ENCODE measurements around the gene EDN1. TPM values are rescaled to one million over a fixed set of nuclear protein-coding genes. Genes with fewer than 3 reads are reported as not detected.

The EDN1 gene
- total RNA-seq, 2 donors from 2014 or later = 6.5 to 11.8 TPM

DNA sequence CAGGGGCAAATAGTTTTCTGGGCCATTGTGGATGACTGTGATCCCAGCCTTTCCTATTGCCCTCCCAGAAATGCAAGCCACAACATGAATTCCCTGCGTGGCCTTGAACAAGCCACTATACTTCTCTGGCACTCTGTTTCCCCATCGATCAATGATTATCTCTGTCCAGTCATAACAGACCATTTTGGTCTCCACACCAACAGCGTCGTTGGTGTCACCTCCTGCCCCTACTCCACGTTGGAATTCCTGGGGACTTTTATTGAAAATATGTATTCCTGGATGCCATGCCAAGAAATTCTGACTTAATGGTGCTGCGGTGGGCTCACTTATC lies 50.3 kb downstream of the EDN1 start:
- Histone ChIP-seq H3K27ac (no peak overlapping the region), H3K36me3 (no peaks in the 10 kb centered on the region), H3K27me3 (replicated peaks; ENCODE audit: insufficient read depth) (no peaks in the 10 kb centered on the region), H3K4me3 (no peak overlapping the region), H3K9me3 (no peaks in the 10 kb centered on the region), H3K4me1 (ENCODE audit: control insufficient read depth in 1 of 2, low read depth in 2 of 2) (peaks cover 18 to 20% of the 10 kb centered on the region in 2 donors)
- DNase-seq (ENCODE audit: low spot score) (no peak), ATAC-seq (ENCODE audit: insufficient number of reproducible peaks, low FRiP score, low read depth) (no peak)
- TF ChIP-seq, protein P1, sequence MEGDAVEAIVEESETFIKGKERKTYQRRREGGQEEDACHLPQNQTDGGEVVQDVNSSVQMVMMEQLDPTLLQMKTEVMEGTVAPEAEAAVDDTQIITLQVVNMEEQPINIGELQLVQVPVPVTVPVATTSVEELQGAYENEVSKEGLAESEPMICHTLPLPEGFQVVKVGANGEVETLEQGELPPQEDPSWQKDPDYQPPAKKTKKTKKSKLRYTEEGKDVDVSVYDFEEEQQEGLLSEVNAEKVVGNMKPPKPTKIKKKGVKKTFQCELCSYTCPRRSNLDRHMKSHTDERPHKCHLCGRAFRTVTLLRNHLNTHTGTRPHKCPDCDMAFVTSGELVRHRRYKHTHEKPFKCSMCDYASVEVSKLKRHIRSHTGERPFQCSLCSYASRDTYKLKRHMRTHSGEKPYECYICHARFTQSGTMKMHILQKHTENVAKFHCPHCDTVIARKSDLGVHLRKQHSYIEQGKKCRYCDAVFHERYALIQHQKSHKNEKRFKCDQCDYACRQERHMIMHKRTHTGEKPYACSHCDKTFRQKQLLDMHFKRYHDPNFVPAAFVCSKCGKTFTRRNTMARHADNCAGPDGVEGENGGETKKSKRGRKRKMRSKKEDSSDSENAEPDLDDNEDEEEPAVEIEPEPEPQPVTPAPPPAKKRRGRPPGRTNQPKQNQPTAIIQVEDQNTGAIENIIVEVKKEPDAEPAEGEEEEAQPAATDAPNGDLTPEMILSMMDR (IDR thresholded peaks at IDR 0.05) = no peak

DNA sequence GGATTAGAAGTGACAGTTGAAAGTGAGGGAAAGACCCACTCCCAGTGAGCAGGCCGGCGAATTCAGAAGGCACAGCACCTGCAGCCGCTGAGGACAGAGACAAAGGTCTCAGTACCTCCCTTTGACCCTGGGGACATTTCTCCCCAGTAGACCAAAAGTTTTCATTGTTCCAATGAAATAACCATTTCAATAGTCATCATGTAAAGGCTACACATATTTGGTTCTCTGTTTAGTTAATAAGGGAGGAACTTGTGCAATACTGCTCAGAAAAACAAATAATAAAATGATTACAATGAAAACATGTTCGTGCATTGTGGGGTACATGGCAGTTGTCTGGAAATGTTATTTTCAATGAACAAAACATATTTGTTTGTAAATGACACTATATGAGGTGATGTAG lies 52.5 kb downstream of the EDN1 start:
- H3K36me3 ChIP-seq = no peaks in the 10 kb centered on the region
- ATAC-seq (ENCODE audit: insufficient number of reproducible peaks, low FRiP score, low read depth) = no peak

DNA sequence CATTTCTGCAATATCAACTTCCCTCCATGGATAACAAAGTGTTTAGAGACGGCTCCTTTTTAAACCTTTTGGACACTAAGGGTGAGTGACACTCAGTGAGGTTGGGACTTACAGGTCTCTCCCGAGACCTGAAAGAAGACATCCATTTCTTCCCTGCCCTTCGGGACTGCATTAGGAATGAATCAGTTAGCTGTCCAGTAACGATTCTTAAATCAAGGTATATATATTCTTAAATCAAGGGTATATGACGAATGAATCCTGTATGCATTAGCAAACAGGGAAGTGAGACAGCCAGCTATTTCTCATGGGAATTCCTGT lies 52.9 kb downstream of the EDN1 start:
- no peaks in the 10 kb centered on the region for H3K36me3 ChIP-seq

More for the DNA sequence above, 52.5 kb downstream of the EDN1 start:
- Histone ChIP-seq H3K27me3 (replicated peaks; ENCODE audit: insufficient read depth) (no peaks in the 10 kb centered on the region), H3K4me3 (no peak overlapping the region), H3K27ac (no peak overlapping the region), H3K4me1 (ENCODE audit: control insufficient read depth in 1 of 2, low read depth in 2 of 2) (peaks cover 34 to 36% of the 10 kb centered on the region in 2 donors), H3K9me3 (no peaks in the 10 kb centered on the region)
- no peak for DNase-seq (ENCODE audit: low spot score)
- TF ChIP-seq, protein P1 (IDR thresholded peaks at IDR 0.05) = no peak

DNA sequence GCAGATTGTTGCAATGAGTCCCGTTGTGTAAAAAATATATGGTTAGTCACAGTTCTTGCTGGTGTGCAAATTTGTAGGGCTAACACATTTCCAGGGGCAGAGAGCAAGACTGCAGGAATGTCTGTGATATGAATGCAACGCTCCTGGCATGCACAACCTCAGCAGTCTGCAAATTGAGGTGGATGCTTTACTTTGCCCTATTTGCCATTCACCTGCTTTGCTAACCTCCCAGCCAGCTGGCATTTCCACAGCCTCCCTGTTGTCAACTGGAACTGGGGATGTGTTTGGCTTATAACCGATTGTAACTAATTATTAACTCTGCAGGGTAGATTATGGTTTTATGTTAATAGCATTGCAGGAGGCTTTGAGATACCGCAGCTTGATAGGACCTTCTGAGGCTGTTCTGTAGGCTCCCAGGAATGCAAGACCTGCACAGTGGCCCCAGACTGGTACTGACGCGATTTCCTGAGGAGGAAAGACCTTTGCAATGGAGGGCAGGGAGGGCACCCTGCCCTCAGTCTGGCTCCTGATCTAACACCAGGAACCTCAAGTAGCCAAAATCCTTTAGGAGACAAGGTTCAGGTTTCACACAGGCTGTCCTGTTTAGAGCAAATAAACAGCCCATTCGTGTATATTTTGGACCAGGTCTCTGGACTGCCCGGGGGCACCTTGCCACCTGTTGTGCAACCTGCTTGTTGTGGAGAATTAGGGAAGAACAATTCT lies 53.4 kb downstream of the EDN1 start:
- ATAC-seq (ENCODE audit: insufficient number of reproducible peaks, low FRiP score, low read depth) (no peak), DNase-seq (ENCODE audit: low spot score) (no peak)
- peaks cover 35 to 46% of the 10 kb centered on the region in 2 donors for H3K4me1 ChIP-seq (ENCODE audit: control insufficient read depth in 1 of 2, low read depth in 2 of 2)
- H3K4me3 ChIP-seq = no peak overlapping the region
- TF ChIP-seq, protein P1 (IDR thresholded peaks at IDR 0.05) = no peak
- no peaks in the 10 kb centered on the region for H3K36me3 ChIP-seq
- H3K9me3 ChIP-seq = no peaks in the 10 kb centered on the region
- H3K27me3 ChIP-seq (replicated peaks; ENCODE audit: insufficient read depth) = no peaks in the 10 kb centered on the region
- peak overlapping the region in 1 of 2 donors; percentile 95 for H3K27ac ChIP-seq

More for the DNA sequence above, 52.9 kb downstream of the EDN1 start:
- ATAC-seq (ENCODE audit: insufficient number of reproducible peaks, low FRiP score, low read depth) (no peak), DNase-seq (ENCODE audit: low spot score) (no peak)
- Histone ChIP-seq H3K27me3 (replicated peaks; ENCODE audit: insufficient read depth) (no peaks in the 10 kb centered on the region), H3K9me3 (no peaks in the 10 kb centered on the region), H3K4me1 (ENCODE audit: control insufficient read depth in 1 of 2, low read depth in 2 of 2) (peaks cover 35 to 41% of the 10 kb centered on the region in 2 donors), H3K27ac (no peak overlapping the region), H3K4me3 (no peak overlapping the region)
- TF ChIP-seq, protein P1 (IDR thresholded peaks at IDR 0.05) = no peak

DNA sequence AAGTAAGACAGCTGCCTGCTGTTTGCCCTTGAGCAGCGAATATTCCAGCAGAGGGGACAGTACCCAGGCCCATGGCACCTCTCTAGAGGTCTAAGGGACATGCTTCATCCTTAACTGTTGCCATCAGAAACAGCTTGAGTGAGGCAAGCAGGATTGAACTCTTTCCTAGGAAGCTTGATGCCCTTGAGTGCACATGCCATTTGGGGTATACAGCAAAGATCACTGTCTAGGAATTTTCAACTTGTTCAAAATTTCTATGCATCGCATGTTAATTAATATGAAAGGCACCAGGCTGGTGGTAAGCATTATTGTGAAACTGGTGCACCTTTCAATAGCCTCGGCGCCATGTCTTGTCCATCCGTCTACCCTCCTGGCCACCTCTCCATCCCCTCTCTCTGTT lies 54.1 kb downstream of the EDN1 start:
- DNase-seq (ENCODE audit: low spot score) = no peak
- H3K27me3 ChIP-seq (replicated peaks; ENCODE audit: insufficient read depth) = no peaks in the 10 kb centered on the region
- H3K4me3 ChIP-seq = no peak overlapping the region
- peaks cover 35 to 51% of the 10 kb centered on the region in 2 donors for H3K4me1 ChIP-seq (ENCODE audit: control insufficient read depth in 1 of 2, low read depth in 2 of 2)
- TF ChIP-seq, protein P1 (IDR thresholded peaks at IDR 0.05) = no peak
- H3K27ac ChIP-seq = peak overlapping the region in 1 of 2 donors; percentile 95
- no peak for ATAC-seq (ENCODE audit: insufficient number of reproducible peaks, low FRiP score, low read depth)
- H3K9me3 ChIP-seq = no peaks in the 10 kb centered on the region
- no peaks in the 10 kb centered on the region for H3K36me3 ChIP-seq

All from thoracic aorta (tissue), 2 donors.